ENCODE results near the gene ERCC8.

GRCh38 chr5:60843936-60844905 is 100.6 kb downstream of the ERCC8 start, which contains the start of gene ELOVL7:
- TF ChIP-seq CEBPB (IDR thresholded peaks at IDR 0.05; ENCODE audit: low read depth, low read length) (no peak), CTCF (IDR thresholded peaks at IDR 0.05; ENCODE audit: control extremely low read depth in 1 of 3, insufficient read depth in 1 of 3, low read depth in 1 of 3, low read length in 3 of 3) (peak; percentile 6 to 44 (median 27)), EP300 (IDR thresholded peaks at IDR 0.05; ENCODE audit: borderline replicate concordance in 1 of 2, low read depth in 2 of 2, low read length in 2 of 2) (no peak; a peak in 1 of 3 replicates), USF2 (IDR thresholded peaks at IDR 0.05; ENCODE audit: low read length) (no peak), ATF3 (IDR thresholded peaks at IDR 0.05; ENCODE audit: insufficient read depth, low read depth, low read length) (no peak), KDM5A (IDR thresholded peaks at IDR 0.05; ENCODE audit: low read length) (no peak), EZH2 (IDR thresholded peaks at IDR 0.05; ENCODE audit: low read depth, low read length, severe bottlenecking) (no peak), POLR2A (IDR thresholded peaks at IDR 0.05; ENCODE audit: control extremely low read depth in 1 of 2, low read depth in 2 of 2, low read length in 2 of 2) (peak in 1 of 2 experiments; percentile 76; a peak in 2 of 3 replicates), BRCA1 (IDR thresholded peaks at IDR 0.05; ENCODE audit: low read depth, low read length) (no peak)
